ENCODE measurements around the gene KCNIP1.

GRCh38 chr5:170590566-170590965, 86.7 kb downstream of the KCNIP1 start:
- TF ChIP-seq CTCF (IDR thresholded peaks at IDR 0.05 in 8 of 11, conservative IDR thresholded peaks at IDR 0.05 in 3 of 11) (no peak), POLR2A (IDR thresholded peaks at IDR 0.05) (no peak), POLR2AphosphoS5 (IDR thresholded peaks at IDR 0.05) (no peak)
